HEK293 (cell line): ENCODE measurements around the gene TNFSF12.

ENCODE experiments used
- CTCF ChIA-PET: fragments of 350-600 bp; formaldehyde crosslinking; extraction: SDS; loops from one replicate; lab custom pipeline; 2021; ENCODE audit warnings: antibody characterized with exemption; lab: Yijun Ruan, JAX
- POLR2A ChIA-PET: fragments of 300-600 bp; formaldehyde crosslinking; extraction: SDS; loops from one replicate; lab custom pipeline; 2020; ENCODE audit warnings: antibody characterized with exemption, inconsistent platforms; lab: Yijun Ruan, JAX
- H3K27ac ChIP-seq: fragments of 200-500 bp; sonication (Bioruptor generic); 2 replicates; pipeline ENCODE4 v1.5.1; 2014; ENCODE audit warnings: low read depth, low read length, control low read depth, inconsistent platforms; ENCODE audit errors: extremely low read depth
- H3K36me3 ChIP-seq, 2 experiments: fragments of 200-500 bp in 1 of 2; sonication (Bioruptor generic) in 1 of 2; 1 replicate in 1 of 2; 2 replicates in 1 of 2; pipeline ENCODE4 v1.5.1; 2014 to 2017; ENCODE audit warnings: inconsistent platforms in 2 of 2, low read length in 2 of 2; ENCODE audit not compliant: control insufficient read depth in 2 of 2, insufficient read depth in 1 of 2
- H3K4me1 ChIP-seq: fragments of 200-500 bp; sonication (Bioruptor generic); 2 replicates; pipeline ENCODE4 v1.5.1; 2014; ENCODE audit warnings: mild to moderate bottlenecking, low read length, inconsistent platforms; ENCODE audit not compliant: control insufficient read depth, insufficient read depth
- H3K4me3 ChIP-seq: 2 replicates; pipeline ENCODE4 v1.5.1; 2011; ENCODE audit warnings: low read depth, mild to moderate bottlenecking, control low read depth, low read length, moderate library complexity
- H3K9me3 ChIP-seq: fragments of 200-500 bp; sonication (Bioruptor generic); 2 replicates; pipeline ENCODE4 v1.5.1; 2014; ENCODE audit warnings: low read depth, low read length, inconsistent platforms; ENCODE audit not compliant: control insufficient read depth, insufficient read depth
- BCL11A ChIP-seq: fragments of 450-650 bp; formaldehyde crosslinking; IDR thresholded peaks from 2 replicates; pipeline ENCODE4 v1.5.1; 2016; ENCODE audit warnings: low read depth, missing biosample characterization, missing genetic modification characterization
- HOXC10 ChIP-seq: sonication (generic); formaldehyde crosslinking; IDR thresholded peaks from 2 replicates; pipeline ENCODE4 v1.8.1; 2023; ENCODE audit warnings: mild to moderate bottlenecking, missing genetic modification reagents
- KLF10 ChIP-seq: fragments of 450-650 bp; IDR thresholded peaks from 2 replicates; pipeline ENCODE4 v1.5.1; 2018; ENCODE audit warnings: missing biosample characterization, mild to moderate bottlenecking, missing genetic modification characterization
- PATZ1 ChIP-seq: fragments of 450-650 bp; formaldehyde crosslinking; IDR thresholded peaks from 2 replicates; pipeline ENCODE4 v1.5.1; 2016; ENCODE audit warnings: missing biosample characterization, missing genetic modification characterization
- PRDM1 ChIP-seq: fragments of 450-650 bp; formaldehyde crosslinking; IDR thresholded peaks from 2 replicates; pipeline ENCODE4; 2016; ENCODE audit warnings: missing biosample characterization, missing genetic modification characterization
- PRDM10 ChIP-seq: fragments of 450-650 bp; formaldehyde crosslinking; IDR thresholded peaks from 2 replicates; pipeline ENCODE4 v1.5.1; 2016; ENCODE audit warnings: missing biosample characterization, missing genetic modification characterization
- SP2 ChIP-seq: fragments of 450-650 bp; formaldehyde crosslinking; IDR thresholded peaks from 2 replicates; pipeline ENCODE4 v1.5.1; 2016; ENCODE audit warnings: missing biosample characterization, missing genetic modification characterization
- ZBTB17 ChIP-seq: fragments of 450-650 bp; formaldehyde crosslinking; IDR thresholded peaks from 2 replicates; pipeline ENCODE4 v1.5.1; 2016; ENCODE audit warnings: missing biosample characterization, missing genetic modification characterization
- ZFP41 ChIP-seq: fragments of 450-650 bp; formaldehyde crosslinking; IDR thresholded peaks from 2 replicates; pipeline ENCODE4 v1.5.1; 2016; ENCODE audit warnings: missing biosample characterization, missing genetic modification characterization, borderline replicate concordance
- ZFP69B ChIP-seq: fragments of 450-650 bp; formaldehyde crosslinking; IDR thresholded peaks from 2 replicates; pipeline ENCODE4 v1.5.1; 2016; ENCODE audit warnings: missing biosample characterization, missing genetic modification characterization
- ZIC2 ChIP-seq: fragments of 450-650 bp; formaldehyde crosslinking; IDR thresholded peaks from 2 replicates; pipeline ENCODE4 v1.5.1; 2016; ENCODE audit warnings: missing biosample characterization, missing genetic modification characterization
- ZNF140 ChIP-seq: fragments of 450-650 bp; formaldehyde crosslinking; IDR thresholded peaks from 2 replicates; pipeline ENCODE4 v1.5.1; 2016; ENCODE audit warnings: missing biosample characterization, missing genetic modification characterization
- ZNF2 ChIP-seq: fragments of 450-650 bp; formaldehyde crosslinking; IDR thresholded peaks from 2 replicates; pipeline ENCODE4 v1.5.1; 2016; ENCODE audit warnings: missing biosample characterization, missing genetic modification characterization
- ZNF302 ChIP-seq: fragments of 450-650 bp; formaldehyde crosslinking; IDR thresholded peaks from 2 replicates; pipeline ENCODE4 v1.5.1; 2016; ENCODE audit warnings: missing biosample characterization, missing genetic modification characterization, low read depth
- ZNF350 ChIP-seq: fragments of 450-650 bp; formaldehyde crosslinking; IDR thresholded peaks from 2 replicates; pipeline ENCODE4 v1.5.0; 2017; ENCODE audit warnings: missing biosample characterization, mild to moderate bottlenecking, missing genetic modification characterization
- ZNF398 ChIP-seq: fragments of 450-650 bp; formaldehyde crosslinking; IDR thresholded peaks from 2 replicates; pipeline ENCODE4 v1.5.1; 2017; ENCODE audit warnings: missing biosample characterization, missing genetic modification characterization
- ZNF513 ChIP-seq: fragments of 450-650 bp; IDR thresholded peaks from 2 replicates; pipeline ENCODE4 v1.5.1; 2018; ENCODE audit warnings: missing biosample characterization, missing genetic modification characterization
- ZNF548 ChIP-seq: fragments of 450-650 bp; formaldehyde crosslinking; IDR thresholded peaks from 2 replicates; pipeline ENCODE4 v1.5.1; 2016; ENCODE audit warnings: missing biosample characterization, missing genetic modification characterization
- ZNF549 ChIP-seq: fragments of 450-650 bp; IDR thresholded peaks from 2 replicates; pipeline ENCODE4 v1.5.1; 2018; ENCODE audit warnings: missing biosample characterization, missing genetic modification characterization, mild to moderate bottlenecking, inconsistent platforms, moderate library complexity
- ZNF600 ChIP-seq: fragments of 450-650 bp; formaldehyde crosslinking; IDR thresholded peaks from 2 replicates; pipeline ENCODE4 v1.5.1; 2016; ENCODE audit warnings: missing biosample characterization, missing genetic modification characterization
- ZNF626 ChIP-seq: fragments of 450-650 bp; sonication (Bioruptor Pico); formaldehyde crosslinking; IDR thresholded peaks from 2 replicates; pipeline ENCODE4 v1.5.1; 2018; ENCODE audit warnings: missing biosample characterization, missing genetic modification characterization, inconsistent platforms
- ZNF654 ChIP-seq: fragments of 450-650 bp; formaldehyde crosslinking; IDR thresholded peaks from 2 replicates; pipeline ENCODE4 v1.5.1; 2016; ENCODE audit warnings: low read depth, missing biosample characterization, missing genetic modification characterization
- ZNF707 ChIP-seq: fragments of 450-650 bp; formaldehyde crosslinking; IDR thresholded peaks from 2 replicates; pipeline ENCODE4 v1.5.1; 2016; ENCODE audit warnings: missing biosample characterization, missing genetic modification characterization
- ZNF785 ChIP-seq: fragments of 450-650 bp; formaldehyde crosslinking; IDR thresholded peaks from 2 replicates; pipeline ENCODE4 v1.5.1; 2016; ENCODE audit warnings: missing biosample characterization, missing genetic modification characterization
- ZSCAN23 ChIP-seq: fragments of 450-650 bp; formaldehyde crosslinking; IDR thresholded peaks from 2 replicates; pipeline ENCODE4 v1.5.1; 2016; ENCODE audit warnings: missing biosample characterization, missing genetic modification characterization

The TNFSF12 gene

GRCh38 chr17:7583253-7584109, 34.6 kb downstream of the TNFSF12 start, which contains the start of gene MPDU1 (continued):
- TF ChIP-seq ZNF513 (tag by site-specific recombination) (no peak), ZNF2 (tag by site-specific recombination) (peak; percentile 93), ZFP41 (tag by site-specific recombination) (no peak), ZNF302 (tag by site-specific recombination) (no peak), ZNF140 (tag by site-specific recombination) (no peak), ZSCAN23 (tag by site-specific recombination) (0 out of 2 replicates have a peak, but pooled peaks have one; percentile 49), HOXC10 (CRISPR knock-in tag) (no peak), ZBTB17 (tag by site-specific recombination) (peak; percentile 84), ZNF549 (no peak), ZNF785 (tag by site-specific recombination) (no peak), KLF10 (tag by site-specific recombination) (peak; percentile 53; the same call in 1 of the 2 replicates)
- TF ChIP-seq, all 188 proteins: peak for 66

GRCh38 chr17:7586673-7587419, 38.0 kb downstream of the TNFSF12 start:
- Histone ChIP-seq H3K4me1 (peaks cover 8% of the 10 kb centered on the region; the same call in 1 of the 2 replicates), H3K9me3 (no peaks in the 10 kb centered on the region), H3K36me3 (peaks cover 8 to 68% of the 10 kb centered on the region in 2 experiments; a peak in 2 of 3 replicates), H3K4me3 (no peak overlapping the region), H3K27ac (no peak overlapping the region)
- ChIA-PET CTCF (interaction anchor here (0.6 to 2.7 kb wide), 14 partner anchors 8 to 163 kb away, joined by 3 to 15 read pairs (median 3); partner anchors contain the start of genes SAT2, SHBG, TP53 and WRAP53), POLR2A (interaction anchor here (2.1 to 5.5 kb wide), 3 partner anchors 14 to 100 kb away, joined by 12 to 98 read pairs (median 93); partner anchors contain the start of genes FXR2, TP53 and WRAP53)
- TF ChIP-seq ZNF548 (tag by site-specific recombination), result no peak
- peak; percentile 70; the same call in 1 of the 2 replicates for TF ChIP-seq PRDM1 (tag by site-specific recombination)
- no peak for TF ChIP-seq ZNF398
- TF ChIP-seq ZNF600, result 0 out of 2 replicates have a peak, but pooled peaks have one; percentile 29
- no peak; the same call in 1 of the 2 replicates for TF ChIP-seq PATZ1
- TF ChIP-seq ZNF707 (tag by site-specific recombination), result no peak
- no peak for TF ChIP-seq BCL11A (tag by site-specific recombination)
- TF ChIP-seq PRDM10 (tag by site-specific recombination), result no peak
- TF ChIP-seq ZNF626 (tag by site-specific recombination), result no peak
- TF ChIP-seq ZNF654 (tag by site-specific recombination), result peak; percentile 51
- TF ChIP-seq ZFP69B (tag by site-specific recombination), result 0 out of 2 replicates have a peak, but pooled peaks have one; percentile 33
- TF ChIP-seq ZIC2 (tag by site-specific recombination), result peak; percentile 42; the same call in 1 of the 2 replicates
- 0 out of 2 replicates have a peak, but pooled peaks have one; percentile 20 for TF ChIP-seq ZNF2 (tag by site-specific recombination)
- 0 out of 2 replicates have a peak, but pooled peaks have one; percentile 8 for TF ChIP-seq SP2
- no peak for TF ChIP-seq ZNF350
